Testis (tissue), 2 donors: Measurements from ENCODE around the gene TRANK1.

Experiments
- CTCF ChIP-seq, 3 experiments: fragments of 450-650 bp in 2 of 3; fragments of 200-600 bp in 1 of 3; sonication (generic) in 1 of 3; IDR thresholded peaks; one replicate each; pipeline ENCODE4 v1.5.1; 2016 to 2019; ENCODE audit warnings: antibody characterized with exemption in 3 of 3, mild to moderate bottlenecking in 2 of 3, moderate library complexity in 1 of 3
- POLR2A ChIP-seq: fragments of 450-650 bp; IDR thresholded peaks from one replicate; pipeline ENCODE4 v1.6.1; 2017; ENCODE audit warnings: antibody characterized with exemption, mild to moderate bottlenecking, moderate library complexity

GRCh38 chr3:36973139-36973538 lies 28.3 kb upstream of the TRANK1 start:
- no peak for TF ChIP-seq POLR2A
- TF ChIP-seq CTCF (IDR thresholded peaks at IDR 0.05), result no peak
